Measurements from ENCODE around the gene CROCC. TPM values are rescaled to one million over a fixed set of nuclear protein-coding genes. Genes with fewer than 3 reads are reported as not detected.

CROCC gene
- total and polyA plus RNA-seq, 9 of the 15 experiments (the other 6 are each of a cell fraction or from before 2014, with no cell fraction given) = 0.17 to 15.4 (median 7.6) TPM

DNA sequence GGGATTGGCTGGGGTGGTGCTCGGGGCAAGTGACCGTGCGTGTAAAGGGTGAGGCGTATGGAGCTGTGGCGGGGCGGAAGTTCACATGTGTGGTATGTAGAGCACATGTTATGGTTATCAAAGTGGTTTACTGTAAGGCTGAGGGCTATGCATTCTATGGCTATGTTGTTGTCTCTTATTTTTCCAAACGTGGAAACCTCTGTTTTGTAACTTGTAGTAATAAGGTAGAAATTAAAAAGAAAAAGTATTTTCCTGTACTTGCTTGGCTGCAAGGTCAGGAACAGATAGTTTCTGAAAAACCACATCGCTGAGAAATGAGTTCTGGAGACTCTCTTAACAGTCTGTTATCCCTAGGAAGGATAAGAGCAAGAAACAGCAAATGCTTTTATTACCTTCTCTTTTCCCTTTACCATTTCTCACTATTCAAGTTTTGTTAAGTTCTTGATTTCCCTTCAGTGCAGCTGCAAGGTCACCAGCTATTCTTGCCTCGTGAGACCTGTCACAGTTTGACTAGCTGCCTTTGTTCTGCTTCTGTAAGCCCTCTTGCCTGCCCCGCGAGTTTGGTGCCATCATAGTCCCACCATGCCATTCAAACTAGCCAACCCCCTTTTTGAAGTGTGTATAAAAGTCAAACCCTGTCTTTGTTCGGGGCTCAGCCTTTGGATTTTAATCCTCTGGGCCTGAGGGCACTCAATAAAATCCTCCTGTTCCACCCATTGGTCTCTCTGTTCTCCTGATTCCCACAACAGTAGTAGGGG, 16.4 kb upstream of the CROCC start (continued):
- TF ChIP-seq ZNF318 (IDR thresholded peaks at IDR 0.05; ENCODE audit: borderline replicate concordance in 1 of 2, low read depth in 1 of 2) = peak in 1 of 2 experiments; percentile 98; a peak in 2 of 4 replicates
- peak; percentile 95 for TF ChIP-seq MXI1 (IDR thresholded peaks at IDR 0.05; ENCODE audit: low read depth, low read length)
- no peak for TF ChIP-seq SRSF1 (IDR thresholded peaks at IDR 0.05; ENCODE audit: low read depth, low read length)
- peak; percentile 98 for TF ChIP-seq PHTF2 (CRISPR knock-in tag; IDR thresholded peaks at IDR 0.05)
- TF ChIP-seq RFX7 (CRISPR knock-in tag; IDR thresholded peaks at IDR 0.05) = peak; percentile 99
- no peak for TF ChIP-seq SAFB2 (IDR thresholded peaks at IDR 0.05; ENCODE audit: borderline replicate concordance, low read depth, low read length, severe bottlenecking)
- no peak for TF ChIP-seq FOXA1 (IDR thresholded peaks at IDR 0.05; ENCODE audit: borderline replicate concordance)
- no peak for TF ChIP-seq SMARCA4 (IDR thresholded peaks at IDR 0.05)
- peak; percentile 88; the same call in 1 of the 2 replicates for TF ChIP-seq ARID3A (IDR thresholded peaks at IDR 0.05; ENCODE audit: borderline replicate concordance, low read depth, low read length)
- TF ChIP-seq MECOM (CRISPR knock-in tag; IDR thresholded peaks at IDR 0.05) = peak; percentile 7; the same call in 1 of the 2 replicates
- peak; percentile 96 for TF ChIP-seq ZNF174 (CRISPR knock-in tag; IDR thresholded peaks at IDR 0.05)
- peak; percentile 98 for TF ChIP-seq HNRNPL (IDR thresholded peaks at IDR 0.05; ENCODE audit: low read depth, low read length)
- TF ChIP-seq, protein P1, sequence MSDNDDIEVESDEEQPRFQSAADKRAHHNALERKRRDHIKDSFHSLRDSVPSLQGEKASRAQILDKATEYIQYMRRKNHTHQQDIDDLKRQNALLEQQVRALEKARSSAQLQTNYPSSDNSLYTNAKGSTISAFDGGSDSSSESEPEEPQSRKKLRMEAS (CRISPR knock-in tag; IDR thresholded peaks at IDR 0.05) = peak; percentile 88
- peak; percentile 98 for TF ChIP-seq ATF4 (CRISPR knock-in tag; IDR thresholded peaks at IDR 0.05)
- TF ChIP-seq MED1 (CRISPR knock-in tag; IDR thresholded peaks at IDR 0.05; ENCODE audit: borderline replicate concordance) = no peak; the same call in 1 of the 2 replicates
